Astrocyte (in vitro differentiated cells and primary cell): ENCODE data around the gene TMEM127.

Experiments
- EZH2 ChIP-seq: IDR thresholded peaks from 2 replicates; pipeline ENCODE4 v1.6.1; 2012; ENCODE audit warnings: mild to moderate bottlenecking, low read length, inconsistent platforms; ENCODE audit not compliant: insufficient read depth
- TF ChIP-seq, protein P1 (sequence below): IDR thresholded peaks from 2 replicates; pipeline ENCODE4 v1.5.1; 2011; ENCODE audit warnings: low read depth, mild to moderate bottlenecking, inconsistent platforms, low read length, moderate library complexity; ENCODE audit not compliant: insufficient read depth

DNA sequence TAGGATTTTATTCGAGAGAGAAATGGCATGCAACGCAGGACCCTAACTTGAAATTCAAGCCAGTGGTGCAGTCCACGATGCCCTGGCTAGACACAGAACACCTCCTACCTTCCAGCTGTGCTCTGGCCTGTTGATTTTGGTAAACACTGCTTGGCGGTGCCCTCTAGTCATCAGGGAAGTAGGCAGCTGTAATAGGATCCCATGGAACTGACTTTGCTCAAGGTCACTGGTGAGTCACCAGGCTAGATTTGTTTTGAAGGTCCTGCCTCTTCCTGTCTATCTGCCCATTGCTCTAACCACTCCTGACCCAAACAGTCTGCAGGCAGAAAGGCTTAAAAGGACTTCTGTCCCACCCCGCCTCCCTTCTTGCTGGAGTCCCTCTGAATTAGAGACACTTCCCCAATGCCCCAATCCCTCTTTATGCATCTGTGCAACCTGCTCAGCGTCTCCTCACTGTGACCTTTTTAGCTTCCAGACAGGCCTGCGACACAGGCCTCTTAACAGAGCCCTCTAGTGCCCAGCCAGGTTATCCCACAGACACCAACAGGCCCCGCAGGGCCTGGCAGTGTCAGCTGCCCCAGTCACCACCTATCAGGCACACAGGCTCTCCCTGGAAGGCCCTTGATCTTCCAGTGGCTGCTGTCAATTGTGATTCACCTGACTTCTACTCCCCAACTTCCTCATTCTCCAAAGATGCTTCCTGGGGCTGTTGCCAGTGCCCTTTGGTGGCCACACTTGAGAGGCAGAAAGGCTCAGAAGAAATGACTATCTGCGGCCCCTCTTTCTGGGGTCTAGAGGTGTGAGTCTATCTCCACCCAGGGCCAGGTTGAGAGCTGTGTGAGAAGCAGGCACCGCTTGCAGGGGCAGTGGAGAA lies 5.2 kb downstream of the TMEM127 start:
- TF ChIP-seq, protein P1, sequence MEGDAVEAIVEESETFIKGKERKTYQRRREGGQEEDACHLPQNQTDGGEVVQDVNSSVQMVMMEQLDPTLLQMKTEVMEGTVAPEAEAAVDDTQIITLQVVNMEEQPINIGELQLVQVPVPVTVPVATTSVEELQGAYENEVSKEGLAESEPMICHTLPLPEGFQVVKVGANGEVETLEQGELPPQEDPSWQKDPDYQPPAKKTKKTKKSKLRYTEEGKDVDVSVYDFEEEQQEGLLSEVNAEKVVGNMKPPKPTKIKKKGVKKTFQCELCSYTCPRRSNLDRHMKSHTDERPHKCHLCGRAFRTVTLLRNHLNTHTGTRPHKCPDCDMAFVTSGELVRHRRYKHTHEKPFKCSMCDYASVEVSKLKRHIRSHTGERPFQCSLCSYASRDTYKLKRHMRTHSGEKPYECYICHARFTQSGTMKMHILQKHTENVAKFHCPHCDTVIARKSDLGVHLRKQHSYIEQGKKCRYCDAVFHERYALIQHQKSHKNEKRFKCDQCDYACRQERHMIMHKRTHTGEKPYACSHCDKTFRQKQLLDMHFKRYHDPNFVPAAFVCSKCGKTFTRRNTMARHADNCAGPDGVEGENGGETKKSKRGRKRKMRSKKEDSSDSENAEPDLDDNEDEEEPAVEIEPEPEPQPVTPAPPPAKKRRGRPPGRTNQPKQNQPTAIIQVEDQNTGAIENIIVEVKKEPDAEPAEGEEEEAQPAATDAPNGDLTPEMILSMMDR = peak; percentile 17
- no peak for TF ChIP-seq EZH2
